Muscle of back (tissue), 11 donors: Measurements from ENCODE around the gene PCSK6. TPM values are rescaled to one million over a fixed set of nuclear protein-coding genes. Genes with fewer than 3 reads are reported as not detected.

Experiments
- DNase-seq, 3 donors: peaks; one replicate each; pipeline versions ENCODE4 v3.0.0 to v3.0.0-alpha.2; 2013
- polyA plus RNA-seq, 10 donors: library from polyadenylated mRNA; unstranded; fragments of 120-200 nt; gene quantifications; one replicate each; pipeline ENCODE4 v1.2.1, GENCODE V29; 2013; ENCODE audit not compliant: insufficient read length in 10 of 10

Gene PCSK6
- polyA plus RNA-seq, 10 donors: 9.3 to 18.0 (median 11.3) TPM

DNA sequence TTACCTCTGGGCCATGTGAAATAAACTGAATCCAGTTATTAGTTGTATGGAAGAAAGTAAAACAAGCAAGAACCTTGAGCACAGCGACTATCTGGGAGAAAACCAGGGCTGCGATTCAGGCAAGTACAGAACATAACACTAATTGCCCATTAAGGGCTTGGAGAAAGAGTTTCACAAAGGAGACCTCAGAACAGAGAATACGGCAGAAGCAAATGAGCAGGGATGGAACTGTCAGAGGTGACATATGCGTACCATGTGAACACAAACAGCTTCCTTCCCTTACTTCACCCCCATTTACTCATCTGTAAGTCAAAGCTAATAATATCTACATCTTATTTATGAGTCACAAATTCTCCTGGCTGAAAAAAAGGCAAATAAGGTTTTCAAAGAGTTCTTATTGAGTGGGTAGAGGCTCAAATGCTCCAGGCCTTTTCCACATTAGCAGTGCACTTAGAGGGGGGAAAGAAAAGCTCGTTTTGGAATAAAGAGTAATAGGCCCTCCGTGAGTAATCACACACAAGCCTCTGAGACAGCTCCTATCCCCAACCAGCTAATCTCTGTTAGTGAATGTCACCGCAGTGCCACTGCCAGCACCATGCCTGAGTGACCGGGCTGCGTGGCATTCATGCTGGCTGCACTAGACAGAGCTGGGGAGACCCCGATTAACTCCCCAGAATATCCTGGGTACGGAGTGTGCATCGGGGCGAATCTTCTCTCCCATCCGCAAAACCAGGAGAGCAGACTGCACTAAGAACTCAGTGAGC lies 2.6 kb downstream of the PCSK6 start:
- no peak for DNase-seq

DNA sequence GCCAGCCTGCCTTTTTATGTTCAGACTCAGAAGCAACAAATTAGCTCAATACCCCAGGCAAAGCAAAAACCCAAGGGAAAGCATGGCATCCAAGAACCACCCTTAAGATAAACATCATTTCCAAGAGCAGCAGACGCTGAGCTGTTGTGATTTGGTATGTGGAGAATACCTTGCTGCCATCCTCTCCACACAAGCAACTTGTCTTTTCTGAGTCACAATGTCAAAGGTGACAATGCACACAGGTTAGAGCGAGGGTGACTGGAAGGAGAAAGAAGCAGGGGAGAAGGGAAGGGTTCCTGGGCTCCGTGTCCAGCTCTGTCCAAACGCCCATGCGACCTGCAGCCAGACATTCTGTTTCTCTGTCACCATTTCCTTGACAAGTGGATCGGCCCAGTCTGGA lies 6.0 kb downstream of the PCSK6 start:
- no peak for DNase-seq

DNA sequence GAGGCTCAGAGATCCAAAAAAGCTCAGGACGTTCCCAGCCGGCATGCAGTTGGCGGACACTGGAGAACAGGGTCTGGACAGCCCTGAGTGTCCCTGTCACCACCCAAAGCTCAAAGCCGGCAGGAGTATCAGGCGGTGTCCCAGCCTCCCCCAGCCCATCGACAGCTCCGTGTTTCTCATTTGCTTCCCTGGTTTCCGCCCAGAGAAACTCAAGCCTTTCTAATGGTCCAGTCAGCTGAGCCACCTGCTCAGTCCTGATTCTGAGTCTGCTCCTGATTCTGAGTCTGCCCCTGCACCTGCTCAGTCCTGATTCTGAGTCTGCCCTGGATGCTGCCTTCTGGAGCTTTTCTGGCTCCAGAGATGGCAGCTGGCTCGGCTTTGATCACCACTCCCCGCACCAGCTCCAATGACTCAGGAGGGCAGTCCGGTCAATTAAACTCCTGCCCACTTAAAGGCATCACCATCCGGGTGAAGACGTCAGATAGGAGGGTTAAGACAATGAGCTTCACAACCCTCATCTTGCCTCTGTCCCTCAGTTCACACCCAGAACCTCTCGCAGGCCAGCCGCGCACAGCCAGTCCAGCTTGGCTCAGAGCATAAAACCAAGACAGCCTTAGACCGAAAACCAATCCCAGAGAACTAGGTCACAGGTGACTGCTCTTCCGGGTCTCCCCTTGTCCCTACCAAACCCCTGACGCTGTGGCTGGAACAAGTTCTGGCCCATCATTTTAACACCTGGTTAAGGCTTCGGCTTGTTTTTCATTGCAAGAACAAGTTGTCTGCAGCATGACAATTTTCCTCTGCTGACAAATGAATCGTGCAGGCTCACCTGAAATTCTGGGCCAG lies 6.8 kb downstream of the PCSK6 start:
- DNase-seq: no peak

DNA sequence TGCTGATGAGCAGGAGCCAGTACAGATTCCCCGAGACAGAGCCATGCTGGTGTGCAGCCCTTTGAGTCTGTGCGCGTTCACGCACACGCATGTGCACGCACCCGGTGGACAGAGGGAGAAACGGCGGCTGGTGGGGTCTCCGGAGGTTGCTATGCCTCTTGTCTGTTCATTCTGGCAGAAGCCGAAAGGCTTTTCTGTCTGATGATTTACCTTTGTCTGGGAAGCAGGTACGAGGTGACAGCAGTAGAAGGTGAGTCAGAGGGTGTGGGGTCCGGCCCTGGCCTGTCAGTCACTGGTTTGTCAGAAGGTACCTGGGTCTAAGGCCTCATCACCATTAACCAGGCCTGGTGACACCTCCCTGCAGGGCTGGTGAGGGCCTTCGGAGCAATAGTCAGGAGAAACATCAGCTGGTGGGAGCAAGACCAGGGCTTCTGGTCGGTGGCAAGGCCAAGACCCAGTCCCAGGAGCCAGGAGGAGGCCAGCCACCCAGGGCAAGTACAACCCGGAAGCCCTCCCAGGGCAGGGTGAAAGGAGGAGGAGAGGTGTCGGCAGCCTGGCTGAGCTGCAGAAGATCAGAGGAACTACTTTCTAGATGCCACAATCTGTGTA lies 7.5 kb downstream of the PCSK6 start:
- no peak for DNase-seq

DNA sequence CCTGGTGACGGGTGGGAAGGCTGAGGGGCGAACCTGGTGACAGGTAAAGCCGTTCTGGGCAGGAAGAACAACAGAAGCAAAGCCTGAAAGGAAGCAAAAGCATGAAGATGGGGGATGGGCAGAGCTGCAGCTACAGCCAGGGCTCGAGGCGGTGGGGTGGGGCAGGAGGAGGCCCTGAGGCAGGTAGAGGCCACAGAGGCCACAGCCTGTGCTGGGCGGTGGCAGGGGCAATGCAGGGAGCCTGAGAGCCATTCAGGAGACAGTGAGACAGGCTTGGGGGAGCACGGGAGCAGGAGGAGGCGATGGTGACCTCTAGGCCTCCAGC lies 8.2 kb downstream of the PCSK6 start:
- DNase-seq: no peak

DNA sequence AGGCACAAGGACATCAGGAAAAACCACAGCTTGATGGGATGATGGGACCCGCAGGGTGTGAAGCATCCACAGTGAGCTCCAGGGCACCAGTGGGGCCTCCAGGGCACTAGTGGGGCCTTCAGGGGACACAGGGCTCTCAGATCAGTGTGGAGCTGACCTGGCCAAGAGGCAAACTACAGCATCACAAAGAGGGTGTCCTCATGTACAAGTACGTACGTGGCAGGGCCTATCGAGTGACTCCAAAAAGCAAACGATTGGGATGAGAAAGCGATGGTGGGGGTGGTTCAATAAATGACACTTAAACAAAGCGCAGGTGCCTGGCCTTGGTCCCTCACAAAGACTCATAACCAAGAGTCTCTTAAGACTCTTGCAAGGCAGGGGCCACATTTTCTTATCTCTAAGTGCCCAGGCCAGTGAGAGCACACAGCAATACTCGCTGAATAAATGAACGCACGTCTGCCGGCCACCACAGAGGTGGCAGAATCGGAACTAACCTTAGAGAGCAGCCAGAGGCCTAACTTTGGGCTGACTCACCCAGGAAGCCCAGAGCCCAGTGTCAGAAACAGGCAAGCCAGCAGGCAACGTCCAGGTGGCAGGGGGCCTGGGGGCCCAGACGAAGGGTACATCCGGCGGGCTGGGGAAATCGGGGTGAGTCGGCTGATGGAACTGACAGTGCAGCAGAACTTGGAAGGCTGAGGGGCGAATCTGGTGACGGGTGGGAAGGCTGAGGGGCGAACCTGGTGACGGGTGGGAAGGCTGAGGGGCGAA lies 8.7 kb downstream of the PCSK6 start:
- DNase-seq: no peak

DNA sequence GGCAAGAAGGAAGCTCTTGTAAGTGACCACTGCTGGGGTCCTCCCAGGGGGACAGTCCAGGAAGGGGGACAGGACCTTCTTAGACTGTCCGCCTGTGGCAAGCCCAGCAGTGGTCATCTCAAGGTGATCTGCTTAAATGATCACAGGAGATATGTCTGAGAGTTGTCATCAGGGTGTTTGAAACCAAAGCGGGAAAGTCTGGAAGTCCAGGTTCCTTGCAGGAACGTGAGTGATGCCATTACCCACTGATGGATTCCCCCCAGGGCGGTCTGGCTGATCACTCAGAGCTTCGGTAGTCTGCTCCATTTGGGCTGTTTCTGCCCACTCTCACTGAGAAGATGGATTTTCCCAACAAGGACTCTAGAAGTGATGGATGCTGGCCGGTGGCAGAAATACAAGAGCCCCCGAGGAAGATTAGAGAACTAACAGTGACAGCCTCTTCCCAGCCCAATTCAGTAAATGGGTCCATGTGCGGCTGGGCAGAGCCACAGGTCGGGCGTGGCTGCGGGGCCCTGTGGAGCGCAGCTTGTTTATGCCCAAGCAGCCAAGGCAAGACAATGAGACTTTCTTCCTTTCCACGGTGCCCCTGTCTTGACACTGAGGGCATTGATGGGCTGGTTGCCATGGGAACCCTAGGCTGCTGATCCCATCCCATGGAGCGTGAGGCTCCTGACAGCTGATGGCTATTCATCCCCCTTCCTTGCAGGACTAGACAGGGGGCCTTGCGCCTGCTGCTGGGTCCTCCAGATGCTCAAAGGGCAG lies 9.5 kb downstream of the PCSK6 start:
- no peak for DNase-seq

DNA sequence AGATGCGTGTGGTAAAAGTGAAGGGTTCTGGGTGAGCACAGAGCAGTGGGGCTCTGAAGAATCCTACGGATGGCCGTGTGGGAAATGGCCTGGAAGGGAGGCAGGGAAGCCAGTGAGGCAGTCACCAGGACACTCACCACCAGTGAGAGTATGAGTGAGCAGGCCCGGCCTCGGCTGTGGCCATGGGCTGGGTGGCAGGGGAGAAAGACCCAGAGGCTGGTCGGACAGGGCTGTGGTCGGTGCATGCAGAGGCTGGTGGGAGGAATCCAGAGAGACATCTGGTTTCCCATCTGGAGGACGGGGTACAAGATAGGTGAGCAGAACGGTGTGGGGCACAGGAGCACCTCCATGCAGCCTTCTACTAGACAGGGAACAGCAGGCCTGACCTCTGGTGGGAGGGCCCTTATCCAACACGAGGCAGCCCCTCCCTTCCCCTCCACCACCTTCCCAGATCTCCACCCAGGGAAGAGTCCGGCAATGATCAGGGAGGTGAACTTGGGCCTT lies 10.1 kb downstream of the PCSK6 start:
- DNase-seq: no peak

DNA sequence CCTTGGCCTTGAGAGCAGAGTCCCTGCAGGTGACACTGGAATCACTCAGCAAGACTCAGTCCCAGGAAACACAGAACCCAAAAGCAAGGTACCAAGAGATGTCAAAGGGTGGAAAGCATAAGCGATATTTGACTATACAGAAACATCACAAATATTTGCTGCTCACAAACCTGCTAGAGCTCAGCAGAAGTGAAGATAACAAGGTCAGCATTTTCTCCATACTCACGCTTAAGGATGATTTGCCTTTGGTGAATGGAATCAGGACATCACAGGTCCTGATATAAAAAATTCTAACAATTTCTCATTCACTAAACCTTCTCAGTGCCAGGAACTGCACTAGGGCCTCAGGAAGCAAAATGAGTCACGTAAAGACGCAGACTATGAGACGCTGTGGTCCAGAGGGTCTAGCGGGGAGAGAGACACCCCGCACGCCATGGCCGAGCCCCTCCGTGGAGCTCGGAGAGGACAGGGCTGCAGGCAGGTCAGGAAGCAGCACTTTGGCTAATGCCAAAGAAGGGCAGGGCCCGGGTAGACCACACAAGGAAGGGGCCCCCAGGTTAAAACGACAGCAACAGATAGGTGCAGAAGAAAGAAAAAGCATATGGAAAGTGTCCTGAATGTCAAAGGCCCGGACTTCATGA lies 10.7 kb downstream of the PCSK6 start:
- no peak for DNase-seq

DNA sequence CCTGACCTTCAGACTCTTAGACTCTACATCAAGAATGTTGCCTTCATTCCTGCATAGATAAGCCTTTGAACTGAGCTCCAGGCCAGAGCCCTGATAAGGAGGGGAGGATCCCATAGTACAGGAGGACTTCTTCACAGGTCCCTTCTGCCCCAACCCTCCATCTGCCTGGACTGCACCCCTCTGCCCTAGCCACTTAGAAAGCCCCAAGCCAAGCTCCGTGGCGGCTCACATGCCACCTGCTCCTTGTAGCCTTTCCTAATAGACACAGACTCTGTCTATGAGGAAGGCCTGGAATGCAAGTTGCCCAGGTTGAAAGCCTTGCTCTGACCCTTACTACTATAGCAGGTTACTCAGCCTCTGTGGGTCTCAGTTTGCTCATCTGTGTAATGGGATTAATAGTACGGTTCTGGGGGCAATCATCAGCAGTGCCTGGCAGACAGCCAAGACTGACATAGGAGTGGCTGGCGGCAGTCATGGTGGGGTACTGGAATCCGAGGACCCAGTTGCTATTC lies 11.6 kb downstream of the PCSK6 start:
- DNase-seq: no peak

DNA sequence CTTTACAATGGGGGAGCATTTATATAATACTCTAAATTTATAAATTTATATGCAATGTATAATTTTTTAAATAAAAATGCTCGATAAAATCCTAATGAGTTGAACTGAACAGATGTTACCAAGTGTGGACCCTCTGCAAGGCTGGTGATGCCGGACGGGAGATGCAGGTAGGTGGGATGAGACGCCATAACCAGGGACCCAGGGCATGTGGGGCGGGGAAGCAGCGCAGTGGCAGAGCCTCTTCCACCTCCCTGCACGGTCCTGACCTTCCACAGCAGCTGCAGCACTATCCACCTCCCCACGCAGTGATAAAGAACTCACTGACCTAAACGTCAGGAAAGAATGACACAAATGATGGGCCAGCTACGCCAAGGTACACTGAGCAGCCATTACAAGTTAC lies 12.8 kb downstream of the PCSK6 start:
- DNase-seq: no peak

DNA sequence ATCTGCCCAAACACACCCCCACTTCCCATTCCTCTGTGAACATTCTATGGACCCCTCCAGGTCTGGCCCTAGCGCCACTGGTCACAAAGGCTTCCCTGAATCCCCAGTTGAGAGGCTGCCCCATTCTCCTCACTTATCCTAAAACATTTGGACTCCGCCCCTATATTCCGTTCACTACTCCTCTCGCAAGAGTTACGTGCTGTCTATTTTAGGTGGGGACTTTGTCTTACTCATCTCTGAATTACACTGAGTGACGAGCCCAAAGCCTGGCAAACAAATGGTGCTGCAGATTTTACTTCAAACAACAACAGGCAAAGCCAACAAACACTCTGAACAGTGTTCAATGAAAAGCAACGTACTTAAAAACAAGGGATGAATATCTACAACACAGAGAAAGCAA lies 14.5 kb downstream of the PCSK6 start:
- DNase-seq: no peak

DNA sequence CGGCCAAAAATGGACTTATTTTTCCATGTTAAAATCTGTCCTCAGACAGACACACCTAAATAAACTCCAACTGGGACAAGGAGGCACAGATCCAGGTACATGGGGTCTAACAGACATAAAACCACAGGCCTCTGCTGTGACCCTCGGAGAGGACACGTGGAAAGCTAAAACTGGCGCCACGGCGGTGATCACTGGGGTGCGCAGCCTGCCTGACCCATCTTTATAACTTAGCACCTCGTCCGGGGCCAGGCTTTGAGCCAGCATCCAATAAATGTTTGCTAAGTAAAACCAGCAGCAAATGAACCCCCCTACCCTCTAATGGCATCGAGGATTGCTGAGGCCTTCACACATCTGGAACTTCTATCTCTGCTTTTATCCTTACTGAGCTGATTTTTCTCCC lies 15.3 kb downstream of the PCSK6 start:
- DNase-seq: no peak

DNA sequence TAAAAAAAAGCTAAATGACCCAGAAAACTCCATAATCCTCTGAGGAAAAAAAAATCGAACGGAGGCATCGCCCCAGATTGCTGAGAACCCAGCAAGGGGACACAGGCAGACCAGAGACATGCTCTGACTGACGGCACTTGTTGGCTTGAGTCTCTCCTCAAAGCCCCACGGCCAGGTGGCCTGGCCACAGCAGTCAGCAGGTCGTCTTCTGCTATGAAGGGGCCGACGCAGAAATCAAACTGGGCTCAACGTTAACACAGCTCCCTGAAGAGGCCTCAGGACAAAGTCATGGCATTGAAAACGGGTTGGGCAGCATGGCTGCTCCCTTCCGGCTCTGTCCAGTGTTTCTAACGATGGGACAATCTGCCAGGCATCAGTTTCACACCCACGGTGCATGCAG lies 17.5 kb downstream of the PCSK6 start:
- no peak for DNase-seq

DNA sequence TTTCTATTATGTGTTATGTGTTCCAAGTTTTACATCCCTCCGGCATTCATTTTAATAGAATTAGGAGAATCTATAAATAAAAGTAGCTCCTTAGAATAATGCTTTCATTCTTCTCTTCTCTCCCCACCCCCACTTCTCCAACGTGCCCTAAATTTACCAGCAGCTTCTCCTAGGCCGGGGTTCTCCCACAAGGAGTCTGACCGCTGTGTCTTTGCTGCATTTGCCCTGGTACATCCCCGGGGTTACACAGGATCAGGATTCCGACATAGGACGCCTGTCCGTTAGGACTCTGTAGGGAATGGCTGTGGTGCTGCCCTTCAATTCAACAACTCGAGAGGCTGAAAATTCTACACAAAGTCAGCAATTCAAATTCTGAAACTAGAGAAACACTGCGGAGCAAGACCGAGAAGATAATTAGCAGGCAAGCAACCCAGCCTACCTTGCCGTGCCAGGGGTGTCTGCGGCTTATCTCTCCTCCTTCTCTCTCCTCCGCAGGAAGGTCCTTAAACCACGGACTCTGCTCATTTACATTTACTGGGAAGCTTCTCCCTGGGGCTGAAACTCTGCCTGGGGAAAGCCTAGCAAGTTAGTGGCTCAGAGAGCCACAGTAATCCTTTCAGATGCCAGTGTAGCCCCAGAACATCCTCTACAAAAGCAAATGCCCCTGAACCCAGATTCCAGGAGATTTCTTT lies 18.8 kb downstream of the PCSK6 start:
- no peak for DNase-seq

DNA sequence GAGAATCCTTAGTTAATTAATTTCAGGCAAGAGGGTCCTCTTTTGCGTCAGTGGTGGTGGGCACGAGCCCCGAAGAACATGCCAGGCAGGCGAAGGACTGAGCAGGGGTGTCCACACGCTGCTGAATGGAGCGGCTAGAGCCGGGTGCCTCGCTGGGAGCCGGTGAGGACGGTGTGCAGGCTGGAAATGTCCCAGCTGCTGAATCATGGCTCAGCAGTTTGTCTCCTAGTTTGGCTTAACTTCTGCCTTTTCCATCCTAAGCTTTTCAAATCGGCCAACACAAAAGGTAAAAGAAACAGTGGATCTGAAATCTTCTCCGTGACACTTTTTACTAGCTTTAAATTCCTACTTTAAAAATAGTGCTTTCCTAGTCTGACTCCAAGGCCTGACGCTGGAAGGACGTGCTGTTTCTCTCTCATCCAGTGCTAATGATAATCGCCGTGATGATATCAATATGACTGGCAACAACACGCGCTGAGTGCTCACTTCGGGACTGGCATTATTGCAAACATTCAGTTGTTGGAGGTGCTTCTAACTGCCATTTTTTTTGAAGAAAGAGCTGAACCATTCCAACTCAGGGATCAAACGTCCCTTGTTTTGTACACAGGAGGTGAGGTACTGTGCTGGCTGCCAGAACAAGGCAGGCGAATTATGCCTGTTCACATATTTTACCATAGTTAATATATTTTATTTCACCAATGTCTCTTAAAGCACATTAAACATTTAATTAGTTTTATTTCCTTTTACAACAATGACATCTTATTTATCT lies 19.8 kb downstream of the PCSK6 start:
- DNase-seq: peak in 2 of 3 donors; percentile 34 to 50

DNA sequence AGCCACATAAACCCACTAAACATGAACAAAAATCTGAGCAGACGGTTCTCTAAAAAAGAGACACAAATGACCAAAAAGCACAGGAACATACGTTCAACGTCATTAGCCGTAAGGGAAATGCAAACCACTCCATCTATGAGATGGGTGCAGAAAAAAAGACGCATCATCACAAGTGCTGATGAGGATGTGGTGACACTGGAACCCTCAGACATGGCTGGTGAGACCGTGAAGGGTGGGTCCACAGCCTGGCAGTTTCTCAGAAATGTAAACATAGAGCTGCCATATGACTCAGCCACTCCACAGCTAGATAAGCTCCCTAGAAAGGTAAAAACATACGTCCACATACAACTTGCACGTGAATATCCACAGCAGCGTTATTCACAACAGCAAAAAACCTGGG lies 23.3 kb downstream of the PCSK6 start:
- no peak for DNase-seq

DNA sequence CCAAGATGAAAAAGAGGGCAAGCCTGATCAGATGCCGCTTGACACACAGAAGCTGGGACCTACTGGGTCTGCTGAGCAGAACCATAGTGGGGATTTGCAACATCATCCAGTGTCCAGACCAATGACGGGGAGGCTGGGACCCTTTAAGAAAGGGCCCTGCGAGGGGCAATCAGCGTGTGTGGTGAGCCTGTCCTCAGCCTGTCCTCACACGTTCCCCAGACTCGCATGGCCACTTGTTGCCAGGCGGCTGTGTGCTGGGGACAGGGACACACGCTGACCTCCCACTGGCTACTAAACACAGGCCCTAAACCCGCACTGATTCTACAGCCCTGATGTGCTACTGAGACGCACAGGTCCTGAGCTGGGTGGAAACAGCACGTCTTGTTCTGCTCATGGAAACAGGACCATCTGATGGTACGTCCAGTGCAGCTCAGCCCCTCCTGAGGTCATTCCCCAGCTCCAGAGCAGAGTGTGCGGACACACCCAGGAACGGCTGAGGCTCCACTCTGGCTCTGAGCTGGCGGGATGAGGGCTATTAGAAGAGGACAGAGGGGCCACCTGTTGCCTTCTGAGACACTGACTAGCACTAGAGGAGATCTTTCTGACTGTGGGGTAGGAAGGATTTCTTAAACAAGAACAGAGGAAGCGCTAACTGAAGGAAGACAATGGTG lies 24.4 kb downstream of the PCSK6 start:
- DNase-seq: no peak
